ENCODE data around the gene FOXO1.

Gene FOXO1

GRCh38 chr13:40611635-40612034 lies 54.8 kb downstream of the FOXO1 start:
- no peak for TF ChIP-seq CTCF (IDR thresholded peaks at IDR 0.05; ENCODE audit: control insufficient read depth, extremely low read depth, insufficient read depth)
- DNase-seq (ENCODE audit: low read depth): no peak

GRCh38 chr13:40611004-40611403 lies 55.4 kb downstream of the FOXO1 start:
- no peak overlapping the region for H3K4me3 ChIP-seq (ENCODE audit: low read depth, low read length)
- no peak for DNase-seq (ENCODE audit: low read depth)
- TF ChIP-seq CTCF (IDR thresholded peaks at IDR 0.05; ENCODE audit: control insufficient read depth, extremely low read depth, insufficient read depth): no peak

More at GRCh38 chr13:40611635-40612034, 54.8 kb downstream of the FOXO1 start:
- no peak overlapping the region for H3K4me3 ChIP-seq (ENCODE audit: low read depth, low read length)

DNA sequence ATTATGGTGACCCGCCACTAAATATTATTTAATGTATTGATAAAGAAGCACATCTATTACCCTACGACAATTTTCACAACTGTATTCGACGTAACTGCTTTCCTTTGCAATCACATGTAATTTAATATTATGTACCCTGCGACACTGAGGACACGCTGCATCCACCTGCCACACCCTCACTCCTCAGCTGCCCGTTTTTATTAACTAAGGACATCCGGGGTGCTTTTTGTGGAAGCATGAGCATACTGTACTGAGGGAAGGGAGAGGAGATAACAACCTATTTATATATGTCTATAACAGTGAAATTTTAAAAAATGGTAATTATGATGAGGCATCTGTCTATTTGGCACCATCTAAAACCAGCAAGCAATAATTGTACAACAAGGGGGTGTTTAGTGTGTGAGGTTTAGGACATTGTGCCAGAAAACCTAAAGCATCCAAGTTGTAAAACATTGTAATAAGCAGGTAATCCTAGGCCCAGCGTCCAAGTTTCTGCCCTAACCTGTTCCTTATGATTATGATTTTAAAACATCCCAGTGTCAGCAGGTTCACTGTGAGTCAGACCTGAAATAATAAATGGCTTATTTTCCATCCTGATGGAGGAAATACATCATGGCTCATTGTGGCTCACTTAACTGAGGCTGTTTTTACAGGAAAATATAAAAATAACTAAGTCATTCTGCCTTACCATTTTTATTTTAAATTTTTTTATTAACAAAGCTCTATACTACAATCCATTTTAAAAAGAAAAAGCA lies 56.3 kb downstream of the FOXO1 start:
- TF ChIP-seq CTCF (IDR thresholded peaks at IDR 0.05; ENCODE audit: control insufficient read depth, extremely low read depth, insufficient read depth): no peak
- no peak overlapping the region for H3K4me3 ChIP-seq (ENCODE audit: low read depth, low read length)
- no peak for DNase-seq (ENCODE audit: low read depth)

- H3K4me3 ChIP-seq (ENCODE audit: low read depth, low read length): no peak overlapping the region
- DNase-seq (ENCODE audit: low read depth): no peak
Measured at GRCh38 chr13:40608308-40608707, 58.1 kb downstream of the FOXO1 start.

GRCh38 chr13:40605573-40605972 lies 60.9 kb downstream of the FOXO1 start:
- no peak overlapping the region for H3K4me3 ChIP-seq (ENCODE audit: low read depth, low read length)
- DNase-seq (ENCODE audit: low read depth): no peak
- TF ChIP-seq CTCF (IDR thresholded peaks at IDR 0.05; ENCODE audit: control insufficient read depth, extremely low read depth, insufficient read depth): no peak

More at GRCh38 chr13:40608308-40608707, 58.1 kb downstream of the FOXO1 start:
- no peak for TF ChIP-seq CTCF (IDR thresholded peaks at IDR 0.05; ENCODE audit: control insufficient read depth, extremely low read depth, insufficient read depth)

GRCh38 chr13:40604135-40604534 lies 62.3 kb downstream of the FOXO1 start:
- no peak for TF ChIP-seq CTCF (IDR thresholded peaks at IDR 0.05; ENCODE audit: control insufficient read depth, extremely low read depth, insufficient read depth)
- DNase-seq (ENCODE audit: low read depth): no peak
- H3K4me3 ChIP-seq (ENCODE audit: low read depth, low read length): no peak overlapping the region
